ENCODE results near the gene COQ6. TPM values are rescaled to one million over a fixed set of nuclear protein-coding genes. Genes with fewer than 3 reads are reported as not detected.

COQ6 gene
- total RNA-seq, 1 donor from 2014 or later: 27.3 TPM

- Histone ChIP-seq H3K36me3 (peaks cover 0 to 67% of the 10 kb centered on the region in 2 donors), H3K4me1 (peaks cover 6% of the 10 kb centered on the region), H3K27ac (no peak overlapping the region), H3K4me3 (no peak overlapping the region), H3K27me3 (no peaks in the 10 kb centered on the region), H3K9me3 (no peaks in the 10 kb centered on the region)
- no peak for TF ChIP-seq POLR2AphosphoS5 (IDR thresholded peaks at IDR 0.05; ENCODE audit: insufficient read depth in 1 of 2, low read depth in 1 of 2)
- intact Hi-C loops (cut with DNase I): no loop called here
- DNase-seq (ENCODE audit: extremely low spot score in 2 of 2): no peak
These were observed 5.6 kb downstream of the COQ6 start for GRCh38 chr14:73955674-73956073.

GRCh38 chr14:73958591-73958990 lies 8.5 kb downstream of the COQ6 start:
- DNase-seq (ENCODE audit: extremely low spot score in 2 of 2): no peak
- Histone ChIP-seq H3K36me3 (peaks cover 0 to 87% of the 10 kb centered on the region in 2 donors), H3K27ac (no peak overlapping the region), H3K27me3 (no peaks in the 10 kb centered on the region), H3K4me3 (no peak overlapping the region), H3K9me3 (no peaks in the 10 kb centered on the region), H3K4me1 (no peaks in the 10 kb centered on the region)
- TF ChIP-seq POLR2AphosphoS5 (IDR thresholded peaks at IDR 0.05; ENCODE audit: insufficient read depth in 1 of 2, low read depth in 1 of 2) (no peak), POLR2A (IDR thresholded peaks at IDR 0.05) (no peak)
- TF ChIP-seq, protein P1, sequence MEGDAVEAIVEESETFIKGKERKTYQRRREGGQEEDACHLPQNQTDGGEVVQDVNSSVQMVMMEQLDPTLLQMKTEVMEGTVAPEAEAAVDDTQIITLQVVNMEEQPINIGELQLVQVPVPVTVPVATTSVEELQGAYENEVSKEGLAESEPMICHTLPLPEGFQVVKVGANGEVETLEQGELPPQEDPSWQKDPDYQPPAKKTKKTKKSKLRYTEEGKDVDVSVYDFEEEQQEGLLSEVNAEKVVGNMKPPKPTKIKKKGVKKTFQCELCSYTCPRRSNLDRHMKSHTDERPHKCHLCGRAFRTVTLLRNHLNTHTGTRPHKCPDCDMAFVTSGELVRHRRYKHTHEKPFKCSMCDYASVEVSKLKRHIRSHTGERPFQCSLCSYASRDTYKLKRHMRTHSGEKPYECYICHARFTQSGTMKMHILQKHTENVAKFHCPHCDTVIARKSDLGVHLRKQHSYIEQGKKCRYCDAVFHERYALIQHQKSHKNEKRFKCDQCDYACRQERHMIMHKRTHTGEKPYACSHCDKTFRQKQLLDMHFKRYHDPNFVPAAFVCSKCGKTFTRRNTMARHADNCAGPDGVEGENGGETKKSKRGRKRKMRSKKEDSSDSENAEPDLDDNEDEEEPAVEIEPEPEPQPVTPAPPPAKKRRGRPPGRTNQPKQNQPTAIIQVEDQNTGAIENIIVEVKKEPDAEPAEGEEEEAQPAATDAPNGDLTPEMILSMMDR (IDR thresholded peaks at IDR 0.05): no peak
- intact Hi-C loops (cut with DNase I): no loop called here

GRCh38 chr14:73961192-73961591 lies 11.1 kb downstream of the COQ6 start:
- H3K36me3 ChIP-seq: peaks cover 0 to 71% of the 10 kb centered on the region in 2 donors

DNA sequence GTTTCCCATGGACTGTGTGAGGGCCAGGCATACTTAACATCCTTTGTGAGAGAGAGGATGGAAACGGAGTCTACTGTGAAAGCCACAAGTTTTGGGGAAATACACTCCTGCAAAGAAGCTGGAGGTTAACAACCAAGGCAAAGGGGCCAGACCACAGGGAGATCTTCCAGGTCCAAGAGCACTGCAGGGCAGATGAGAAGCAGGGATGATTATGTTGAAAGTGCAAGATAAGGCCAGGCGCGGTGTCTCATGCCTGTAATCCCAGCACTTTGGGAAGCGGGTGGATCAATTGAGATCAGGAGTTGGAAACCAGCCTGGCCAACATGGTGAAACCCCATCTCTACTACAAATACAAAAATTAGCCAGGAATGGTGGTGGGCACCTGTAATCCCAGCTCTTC lies 15.1 kb downstream of the COQ6 start:
- intact Hi-C loops (cut with DNase I): no loop called here

More at GRCh38 chr14:73961192-73961591, 11.1 kb downstream of the COQ6 start:
- Histone ChIP-seq H3K27ac (no peak overlapping the region), H3K9me3 (no peaks in the 10 kb centered on the region), H3K4me1 (no peaks in the 10 kb centered on the region), H3K4me3 (no peak overlapping the region), H3K27me3 (no peaks in the 10 kb centered on the region)
- DNase-seq (ENCODE audit: extremely low spot score in 2 of 2): no peak
- TF ChIP-seq POLR2AphosphoS5 (IDR thresholded peaks at IDR 0.05; ENCODE audit: insufficient read depth in 1 of 2, low read depth in 1 of 2) (no peak), POLR2A (IDR thresholded peaks at IDR 0.05) (no peak)
- TF ChIP-seq, protein P1 (IDR thresholded peaks at IDR 0.05): no peak
- intact Hi-C loops (cut with DNase I): no loop called here

DNA sequence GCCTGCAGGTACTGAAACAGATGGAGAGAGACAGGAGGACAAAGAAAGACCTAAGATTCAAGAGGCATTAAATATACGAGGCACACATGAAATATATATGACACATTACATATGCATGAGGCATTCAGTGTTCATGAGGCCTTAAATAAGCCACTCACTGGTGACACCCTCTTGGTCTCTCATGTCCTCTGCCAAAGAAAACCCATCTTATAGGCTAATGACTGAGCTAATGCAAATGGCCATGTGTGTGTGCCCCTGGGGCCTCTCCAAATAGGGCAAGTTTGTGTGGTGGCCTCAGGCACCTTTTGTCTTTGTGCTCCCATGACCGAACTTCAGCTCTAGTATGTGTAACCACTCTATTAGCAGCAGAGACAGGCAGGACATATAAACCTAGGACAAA lies 18.8 kb downstream of the COQ6 start:
- H3K36me3 ChIP-seq: peaks cover 0 to 37% of the 10 kb centered on the region in 2 donors
- no peaks in the 10 kb centered on the region for H3K9me3 ChIP-seq
- TF ChIP-seq, protein P1 (IDR thresholded peaks at IDR 0.05): no peak
- TF ChIP-seq POLR2A (IDR thresholded peaks at IDR 0.05) (no peak), POLR2AphosphoS5 (IDR thresholded peaks at IDR 0.05; ENCODE audit: insufficient read depth in 1 of 2, low read depth in 1 of 2) (no peak)
- no peak overlapping the region for H3K4me3 ChIP-seq
- H3K27me3 ChIP-seq: no peaks in the 10 kb centered on the region
- no peak overlapping the region for H3K27ac ChIP-seq
- no peaks in the 10 kb centered on the region for H3K4me1 ChIP-seq
- intact Hi-C loops (cut with DNase I): no loop called here
- no peak for DNase-seq (ENCODE audit: extremely low spot score in 2 of 2)

More for the DNA sequence above, 15.1 kb downstream of the COQ6 start:
- H3K4me1 ChIP-seq: no peaks in the 10 kb centered on the region
- H3K27ac ChIP-seq: no peak overlapping the region
- H3K27me3 ChIP-seq: no peaks in the 10 kb centered on the region
- peaks cover 0 to 64% of the 10 kb centered on the region in 2 donors for H3K36me3 ChIP-seq
- TF ChIP-seq POLR2AphosphoS5 (IDR thresholded peaks at IDR 0.05; ENCODE audit: insufficient read depth in 1 of 2, low read depth in 1 of 2) (no peak), POLR2A (IDR thresholded peaks at IDR 0.05) (no peak)
- TF ChIP-seq, protein P1 (IDR thresholded peaks at IDR 0.05): no peak
- no peaks in the 10 kb centered on the region for H3K9me3 ChIP-seq
- H3K4me3 ChIP-seq: no peak overlapping the region
- DNase-seq (ENCODE audit: extremely low spot score in 2 of 2): no peak

Data from vagina (tissue), 2 donors.